Measurements from ENCODE around the gene MMP2.

Gene MMP2

DNA sequence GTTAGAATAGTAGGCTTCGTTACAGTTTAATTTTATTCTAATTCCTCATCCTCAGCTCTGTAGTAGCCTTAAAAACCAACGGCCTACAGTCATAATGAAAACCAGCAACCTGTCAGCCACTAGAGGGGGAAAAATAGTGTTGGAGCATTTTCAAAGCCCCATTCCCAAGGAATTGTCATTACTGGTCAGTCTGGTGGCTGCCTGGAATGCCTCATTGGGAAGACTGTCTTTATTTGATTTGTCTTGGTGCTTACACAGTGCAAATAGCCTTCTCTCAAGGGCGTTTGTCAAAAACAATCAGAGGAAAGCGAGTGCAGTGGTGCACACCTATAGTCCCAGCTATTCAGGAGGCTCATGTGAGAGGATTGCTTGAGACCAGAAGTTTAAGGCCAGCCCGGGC lies 34.6 kb downstream of the MMP2 start:
- DNase-seq (ENCODE audit: low read depth in 2 of 2) = no peak

DNA sequence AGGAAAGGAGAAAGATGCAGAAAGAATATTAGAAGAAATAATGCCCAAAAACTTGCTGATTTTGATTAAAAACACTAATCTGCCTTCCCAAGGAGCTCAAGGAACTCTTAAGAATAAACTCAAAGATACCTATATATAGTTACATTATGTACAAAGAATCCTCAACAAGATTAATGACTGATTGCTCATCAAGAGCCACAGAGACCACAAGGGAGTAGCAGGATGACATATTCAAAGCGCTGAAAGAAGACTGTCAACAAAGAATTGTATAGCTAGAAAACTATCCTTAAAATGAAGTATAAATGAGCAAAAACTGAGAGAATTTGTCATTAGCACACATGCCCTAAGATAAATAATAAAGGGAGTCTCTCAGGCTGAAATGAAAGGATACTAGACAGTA lies 36.1 kb downstream of the MMP2 start:
- DNase-seq (ENCODE audit: low read depth in 2 of 2) = no peak

DNA sequence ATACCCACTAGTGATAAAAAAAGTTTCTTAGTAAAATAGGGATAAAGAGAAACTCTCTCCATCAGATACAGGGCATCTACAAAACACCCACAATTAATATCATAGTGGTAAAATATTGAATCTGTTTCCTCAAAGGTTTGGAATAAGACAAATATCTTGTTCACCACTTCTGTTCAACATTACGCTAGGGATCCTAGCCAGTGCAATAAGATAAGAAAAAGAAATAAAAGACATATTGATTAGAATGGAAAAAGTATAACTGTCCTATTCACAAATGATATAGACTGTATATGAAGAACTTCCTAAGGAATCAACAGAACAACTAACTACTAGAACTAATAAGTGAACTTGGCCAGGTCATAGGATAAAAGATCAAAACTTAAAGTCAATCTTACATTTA lies 42.8 kb downstream of the MMP2 start:
- no peak for DNase-seq (ENCODE audit: low read depth in 2 of 2)

- DNase-seq (ENCODE audit: low read depth in 2 of 2) = no peak
Measured at GRCh38 chr16:55526441-55526840, 47.4 kb downstream of the MMP2 start.

DNA sequence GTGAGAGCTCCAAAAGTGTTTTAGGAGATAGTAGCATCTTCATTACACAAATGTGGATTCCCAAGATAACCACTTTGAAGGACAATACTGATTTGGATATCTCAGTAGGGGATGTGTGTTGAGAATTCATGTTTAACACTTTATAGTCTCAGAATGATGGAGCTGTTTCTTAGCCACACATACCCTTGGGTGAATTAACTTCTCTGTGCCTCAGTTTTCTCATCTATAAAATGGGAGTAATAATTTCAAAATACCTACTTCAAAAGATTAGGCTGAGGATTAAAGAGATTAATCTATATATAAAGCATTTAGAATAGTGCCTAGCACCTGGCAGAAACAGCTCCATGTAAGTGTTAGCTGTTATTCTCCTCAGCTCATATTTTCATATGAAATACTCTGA lies 48.9 kb downstream of the MMP2 start:
- DNase-seq (ENCODE audit: low read depth in 2 of 2) = no peak

DNA sequence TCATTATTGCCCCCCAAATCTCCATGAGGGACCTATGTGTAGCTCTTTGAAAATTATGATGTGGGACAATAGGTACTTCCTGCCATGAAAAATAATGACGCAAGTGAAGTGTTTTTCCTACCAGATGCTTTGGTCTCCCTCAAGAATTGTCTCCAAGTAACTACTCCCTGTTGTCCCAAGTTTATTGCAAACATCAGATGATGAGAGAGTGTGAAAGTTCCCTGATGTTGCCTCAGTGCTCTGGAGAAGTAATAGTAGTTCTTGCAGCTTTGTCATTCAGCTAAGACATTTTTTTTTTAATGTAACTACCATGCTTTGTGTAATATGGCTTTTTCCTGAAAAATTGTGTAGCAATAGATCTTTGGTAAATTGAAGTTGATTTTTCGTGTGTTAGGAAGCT lies 50.0 kb downstream of the MMP2 start:
- no peak for DNase-seq (ENCODE audit: low read depth in 2 of 2)

- no peak for DNase-seq (ENCODE audit: low read depth in 2 of 2)
Measured at GRCh38 chr16:55530316-55530856, 51.4 kb downstream of the MMP2 start.

- no peak for DNase-seq (ENCODE audit: low read depth in 2 of 2)
Measured at GRCh38 chr16:55532227-55532626, 53.2 kb downstream of the MMP2 start.

DNA sequence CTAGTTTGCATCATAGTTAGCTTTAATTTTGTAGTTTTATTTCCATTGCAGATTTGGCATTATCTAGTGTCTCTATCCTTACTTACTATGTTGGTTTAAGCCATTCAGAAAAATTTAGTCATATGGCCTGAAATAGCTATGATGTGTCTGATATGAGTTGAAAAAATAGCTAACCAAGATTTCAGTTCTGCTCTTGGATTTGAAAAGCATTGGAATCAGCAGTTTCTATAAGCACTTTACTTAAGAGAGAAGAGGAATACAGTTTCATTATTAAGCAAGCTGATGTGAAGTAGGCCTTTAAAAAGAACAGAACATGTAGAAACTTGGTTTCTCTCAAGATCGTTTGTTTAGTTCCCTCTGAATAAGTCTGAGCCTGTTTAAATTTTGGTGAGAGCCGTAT lies 55.8 kb downstream of the MMP2 start:
- no peak for DNase-seq (ENCODE audit: low read depth in 2 of 2)

DNA sequence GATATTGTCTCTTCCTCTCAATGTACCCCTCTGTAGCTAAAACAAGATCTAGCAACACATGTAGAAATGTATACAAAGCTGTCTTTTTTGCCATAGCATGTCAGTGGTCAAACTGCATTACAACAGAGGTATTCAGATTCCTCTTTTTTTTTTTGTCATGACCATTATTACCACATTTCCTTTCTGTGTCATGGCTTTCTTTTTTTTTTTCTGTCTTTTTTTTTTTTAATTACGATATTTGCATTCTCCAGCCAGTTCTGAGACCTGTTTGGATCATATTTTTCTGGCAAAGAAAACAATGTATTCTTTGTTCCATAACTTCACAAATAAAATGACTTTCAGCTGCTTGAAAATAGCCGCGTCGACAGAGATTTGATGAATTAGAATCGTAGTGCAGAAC lies 60.1 kb downstream of the MMP2 start:
- no peak for DNase-seq (ENCODE audit: low read depth in 2 of 2)

- no peak for DNase-seq (ENCODE audit: low read depth in 2 of 2)
Measured at GRCh38 chr16:55539488-55539887, 60.5 kb downstream of the MMP2 start.

DNA sequence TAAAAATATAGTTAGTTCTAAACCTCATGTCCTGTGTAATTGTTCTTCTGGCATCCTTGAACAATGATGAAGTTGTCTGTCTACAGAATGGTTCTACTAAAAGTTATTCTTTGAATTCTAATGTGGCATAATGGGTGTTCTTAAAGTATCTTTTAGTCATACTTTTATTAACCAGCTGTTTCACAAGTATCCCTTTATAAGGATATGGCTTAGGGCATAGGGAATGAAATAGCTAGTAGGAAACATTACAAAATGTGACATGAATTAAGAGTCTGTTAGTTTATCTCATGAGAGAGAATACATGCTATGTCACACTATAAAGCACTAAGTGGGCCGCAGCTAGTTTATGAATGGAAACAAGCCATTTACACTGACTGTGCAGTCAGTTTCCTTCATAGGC lies 61.2 kb downstream of the MMP2 start:
- no peak for DNase-seq (ENCODE audit: low read depth in 2 of 2)

DNA sequence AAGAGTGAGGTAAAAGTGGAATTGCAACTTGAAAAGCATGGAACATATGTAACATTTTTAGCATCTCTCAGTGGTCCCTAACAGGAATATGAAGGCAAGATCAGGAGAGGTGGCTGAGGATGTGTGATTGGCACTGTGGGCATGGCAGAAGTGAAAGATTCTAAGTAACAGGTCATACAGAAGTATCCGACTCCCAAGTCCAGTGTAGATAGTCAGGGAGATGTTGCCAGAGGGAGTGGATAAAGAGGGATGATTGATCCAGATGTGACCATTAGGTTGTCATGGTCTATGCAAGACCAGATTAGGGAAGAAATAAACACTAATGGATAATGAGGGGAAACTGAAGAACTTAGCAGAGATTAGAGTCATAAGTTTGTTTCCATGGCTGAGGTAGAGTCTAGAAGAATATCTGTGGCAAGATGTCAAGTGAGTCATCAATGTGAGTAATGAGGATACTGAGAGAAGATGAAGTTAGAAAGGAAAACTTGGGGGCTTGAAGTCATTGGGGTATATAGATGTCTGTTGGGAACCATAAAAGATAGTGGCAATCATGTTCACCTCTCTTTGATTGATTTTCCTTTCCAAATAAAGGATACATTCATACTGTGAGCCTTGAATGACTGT lies 63.6 kb downstream of the MMP2 start:
- no peak for DNase-seq (ENCODE audit: low read depth in 2 of 2)

DNA sequence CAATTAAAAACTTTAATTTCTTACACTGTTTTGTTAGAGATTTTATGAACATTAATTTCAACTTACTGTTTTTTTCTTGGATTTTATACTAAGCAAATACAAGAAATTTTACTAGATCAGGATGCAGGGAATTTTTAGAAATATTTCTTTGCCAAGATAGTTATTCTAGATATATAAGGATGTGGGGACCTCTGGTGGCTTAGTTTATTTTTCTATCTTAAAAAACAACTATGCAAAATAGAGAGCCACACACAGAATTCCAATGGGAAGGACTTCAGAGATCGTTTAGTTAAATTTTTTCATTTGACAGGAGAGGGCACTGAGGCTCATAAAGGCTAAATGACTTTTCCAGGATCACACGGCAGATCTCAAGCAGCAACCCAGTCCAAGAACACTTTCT lies 64.5 kb downstream of the MMP2 start:
- no peak for DNase-seq (ENCODE audit: low read depth in 2 of 2)

GRCh38 chr16:55552621-55553020 lies 73.6 kb downstream of the MMP2 start:
- DNase-seq (ENCODE audit: low read depth in 2 of 2) = no peak

GRCh38 chr16:55555436-55555835 lies 76.4 kb downstream of the MMP2 start:
- no peak for DNase-seq (ENCODE audit: low read depth in 2 of 2)

All from stimulated activated CD8-positive, alpha-beta memory T cell treated with anti-CD3 and anti-CD28 coated beads, Interleukin-2, amount 100 ng/mL, for 48 hours (primary cell).